DLD1 (cell line): ENCODE measurements around the gene SLC12A7.

Experiments used
- in situ Hi-C: cut with HindIII; loops from 2 replicates; pipeline ENCODE4 v1.10.0; 2017; ENCODE audit warnings: low sequenced_read_pairs

The SLC12A7 gene

DNA sequence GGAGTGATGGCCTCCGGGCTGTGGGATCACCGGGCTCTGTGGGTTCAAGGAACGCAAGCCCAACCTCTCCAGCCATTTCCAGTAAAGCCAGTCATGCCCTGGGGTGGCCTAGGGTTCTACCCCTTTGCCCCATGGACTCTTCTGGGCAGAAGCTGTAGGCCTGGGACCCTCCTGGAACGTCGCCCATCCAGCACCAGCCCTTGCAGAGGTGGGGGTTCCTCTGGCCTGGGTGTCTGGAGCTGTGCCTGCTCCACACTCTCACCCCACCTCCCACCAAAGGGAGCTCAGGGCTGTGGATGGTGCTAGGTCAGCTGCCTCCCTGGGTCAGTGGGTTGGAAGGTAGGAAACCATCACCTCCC, 1.4 kb upstream of the SLC12A7 start:
- in situ Hi-C loops, result no loop called here

GRCh38 chr5:1112596-1113331, 901 bp upstream of the SLC12A7 start:
- in situ Hi-C loops, result no loop called here

DNA sequence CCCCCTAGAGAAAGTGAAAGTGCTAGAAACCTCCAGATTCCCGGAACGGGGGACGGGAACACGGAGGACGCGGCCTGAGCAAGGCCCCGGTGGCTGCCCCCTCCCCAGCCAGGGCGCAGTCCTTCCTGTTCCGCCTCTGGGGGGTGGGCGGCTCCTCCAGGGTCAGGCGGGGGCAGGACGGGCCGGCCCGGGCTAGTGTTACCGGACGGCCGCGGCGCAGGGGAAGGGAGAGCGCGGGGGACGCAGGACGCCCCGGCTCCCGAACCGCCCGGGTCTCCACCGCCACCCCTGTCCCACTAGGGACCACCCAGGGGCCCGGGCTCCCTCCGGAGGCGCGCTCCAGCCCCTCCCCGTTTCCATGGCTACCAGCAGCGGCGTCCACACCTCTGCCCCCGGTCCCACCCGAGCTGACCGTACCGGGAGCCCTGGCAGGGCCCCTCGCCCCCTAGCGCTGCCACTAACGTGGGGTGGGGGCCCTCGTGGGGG, 579 bp downstream of the SLC12A7 start:
- in situ Hi-C loops, result no loop called here

DNA sequence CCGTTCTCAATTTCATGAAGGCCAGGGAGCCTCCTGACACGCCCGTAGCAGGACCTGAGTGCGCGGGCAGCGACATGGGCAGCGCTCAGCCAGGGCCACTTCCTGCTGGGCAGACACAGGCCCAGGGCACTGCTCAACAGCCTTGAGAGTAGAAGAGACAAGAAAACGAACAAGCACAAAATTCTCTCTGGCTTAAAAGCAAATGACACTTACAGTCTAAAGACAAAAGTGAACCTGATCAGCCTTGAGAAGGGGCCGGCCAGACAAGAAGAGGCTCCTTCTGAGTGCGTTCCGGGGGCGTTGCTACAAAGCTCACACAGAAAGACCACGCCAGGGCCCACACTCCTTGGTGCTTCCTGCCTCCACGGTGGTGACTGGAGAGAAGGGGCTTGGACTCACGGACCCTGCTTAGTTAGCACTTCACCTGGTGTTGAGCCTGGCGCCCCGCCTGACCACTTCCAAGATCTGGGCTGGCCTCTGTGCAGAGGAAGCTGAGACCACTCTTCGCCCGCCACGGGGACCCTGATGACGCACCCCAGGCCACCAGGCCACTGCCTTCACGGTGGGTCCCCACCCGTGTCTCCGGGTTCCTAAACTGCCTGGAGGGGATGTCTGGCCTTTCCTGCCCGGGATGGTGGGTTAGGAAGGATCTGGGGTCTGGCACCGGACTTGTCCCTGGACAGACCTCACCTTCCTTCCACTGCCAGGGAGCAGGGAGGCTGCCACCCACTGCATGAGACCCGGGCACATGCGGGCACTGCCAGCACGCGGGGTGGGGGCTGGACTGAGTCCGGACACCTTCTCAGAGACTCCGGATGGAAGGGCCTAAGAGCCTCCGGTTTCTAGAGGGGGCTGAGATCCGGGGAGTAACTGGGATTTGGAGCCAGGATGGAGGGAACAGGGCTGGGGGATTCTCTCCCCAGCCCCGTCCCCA, 1.3 kb downstream of the SLC12A7 start:
- in situ Hi-C loops, result no loop called here

- in situ Hi-C loops, result no loop called here
Observed at GRCh38 chr5:1109542-1110306, 2.1 kb downstream of the SLC12A7 start.

DNA sequence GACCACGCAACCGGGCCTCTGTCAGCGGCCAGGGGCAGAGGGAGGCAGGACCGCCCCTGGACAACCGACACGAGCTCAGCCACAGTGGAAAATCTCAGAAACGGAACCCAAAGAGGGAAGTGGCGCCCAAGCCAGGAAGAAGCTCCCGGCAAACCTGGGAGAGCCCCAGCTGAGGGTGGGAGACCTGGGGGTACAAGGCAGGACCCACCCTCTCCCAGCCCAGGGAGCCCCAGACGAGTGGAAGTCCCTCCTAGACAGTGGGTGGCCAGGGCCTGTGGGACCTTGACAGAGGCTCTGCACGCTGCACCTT, 3.0 kb downstream of the SLC12A7 start:
- in situ Hi-C loops, result no loop called here

DNA sequence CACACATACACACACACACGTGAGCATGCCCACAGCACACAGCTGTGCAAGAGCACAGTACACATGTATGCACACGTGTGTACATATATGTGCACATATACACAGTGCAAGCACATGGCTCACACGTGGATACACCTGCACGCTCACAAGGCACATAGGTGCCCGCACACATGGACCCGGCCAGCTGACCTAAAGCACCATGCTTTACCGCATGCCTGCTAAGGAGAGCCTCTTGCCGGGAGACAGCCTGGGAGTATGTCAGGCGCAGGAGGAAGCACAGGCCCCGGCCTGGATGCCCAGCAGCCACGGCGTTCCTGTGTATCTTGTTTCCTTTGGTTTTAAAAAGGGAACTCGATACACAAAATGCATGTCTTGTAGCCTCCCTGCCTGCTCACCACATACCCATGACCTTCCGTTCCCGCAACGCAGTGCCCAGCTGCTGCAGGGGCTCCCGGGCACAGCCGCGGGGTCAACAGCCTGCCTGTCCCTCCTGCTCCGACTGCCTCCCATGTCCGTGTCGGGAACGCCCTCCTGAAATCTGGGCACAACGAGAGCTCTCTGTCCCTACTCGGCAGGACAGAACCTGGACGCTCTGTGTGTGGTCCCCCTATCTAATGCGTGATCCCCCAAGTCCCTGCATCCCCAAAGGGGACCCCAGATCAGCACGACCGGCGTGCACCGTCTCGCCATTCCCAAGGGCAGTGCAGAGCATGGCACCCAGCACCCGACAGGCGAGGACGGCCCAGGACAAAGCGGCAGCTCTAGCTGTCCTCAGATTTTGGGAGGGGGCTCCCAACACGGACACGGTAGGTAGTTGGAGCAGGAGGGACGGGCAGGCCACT, 3.6 kb downstream of the SLC12A7 start:
- in situ Hi-C loops, result no loop called here

DNA sequence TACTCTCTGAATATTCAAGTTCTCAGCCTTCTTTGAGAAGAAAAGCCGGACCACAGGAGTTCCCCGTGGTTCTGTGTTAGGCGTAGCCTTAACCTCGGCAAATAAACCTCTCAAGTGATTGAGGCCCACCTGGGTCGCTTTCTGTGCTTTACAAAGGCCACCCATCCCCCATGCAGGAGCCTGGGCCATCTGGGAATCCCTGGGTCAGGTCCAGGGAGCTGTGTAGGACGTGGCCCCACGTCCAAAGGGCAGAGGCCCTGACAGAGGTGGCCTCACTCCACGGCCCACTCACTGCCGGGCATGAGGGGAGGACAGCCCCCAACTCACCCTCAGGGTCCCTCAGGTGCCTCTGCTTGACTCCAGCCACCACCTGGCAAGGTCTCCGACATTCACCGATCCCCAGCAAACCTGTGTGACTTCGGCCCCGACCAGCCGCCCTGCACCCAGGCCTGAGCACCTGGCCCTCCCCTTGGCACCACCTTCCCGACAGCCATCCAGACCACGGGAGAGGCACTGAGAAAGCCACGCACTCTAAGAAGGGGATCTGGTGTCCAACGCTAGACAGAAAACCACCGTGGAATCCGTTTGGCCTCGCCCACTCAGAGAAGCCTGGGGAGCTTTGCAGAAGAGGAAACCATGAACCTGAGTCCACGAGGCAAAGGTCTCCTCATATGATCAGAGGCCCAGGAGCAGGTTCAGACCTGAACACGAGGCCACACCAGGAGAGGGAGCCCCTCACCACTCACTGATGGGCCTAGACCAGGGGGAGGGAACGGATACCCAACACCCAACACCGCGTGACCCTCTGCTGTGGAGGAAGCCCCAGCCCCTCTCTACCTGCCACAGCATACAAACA, 4.5 kb downstream of the SLC12A7 start:
- in situ Hi-C loops, result no loop called here

- in situ Hi-C loops, result no loop called here
Observed at GRCh38 chr5:1106385-1107166, 5.3 kb downstream of the SLC12A7 start.

GRCh38 chr5:1105350-1106265, 6.3 kb downstream of the SLC12A7 start:
- in situ Hi-C loops, result no loop called here

GRCh38 chr5:1104327-1105006, 7.4 kb downstream of the SLC12A7 start:
- in situ Hi-C loops, result no loop called here

- in situ Hi-C loops, result no loop called here
Observed at GRCh38 chr5:1103505-1104326, 8.1 kb downstream of the SLC12A7 start.

DNA sequence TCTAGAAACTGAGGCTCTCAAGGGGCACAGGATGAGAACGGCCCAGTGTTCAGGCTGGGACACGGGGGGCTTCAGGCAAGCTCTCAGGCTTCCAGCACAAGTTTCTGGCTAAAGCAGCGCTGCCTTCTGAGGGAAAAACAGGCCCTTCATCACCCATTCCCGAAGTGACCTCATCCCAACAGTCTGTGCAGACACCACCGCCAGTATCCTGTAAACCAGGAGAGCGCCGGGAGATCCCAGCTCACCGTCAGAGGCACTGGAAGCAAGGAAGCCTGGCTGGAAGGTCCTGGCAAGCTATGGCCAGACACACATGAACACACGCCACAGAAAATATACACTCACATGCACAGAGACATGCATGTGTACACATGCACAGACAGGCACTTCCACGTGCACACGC, 8.8 kb downstream of the SLC12A7 start:
- in situ Hi-C loops, result no loop called here

DNA sequence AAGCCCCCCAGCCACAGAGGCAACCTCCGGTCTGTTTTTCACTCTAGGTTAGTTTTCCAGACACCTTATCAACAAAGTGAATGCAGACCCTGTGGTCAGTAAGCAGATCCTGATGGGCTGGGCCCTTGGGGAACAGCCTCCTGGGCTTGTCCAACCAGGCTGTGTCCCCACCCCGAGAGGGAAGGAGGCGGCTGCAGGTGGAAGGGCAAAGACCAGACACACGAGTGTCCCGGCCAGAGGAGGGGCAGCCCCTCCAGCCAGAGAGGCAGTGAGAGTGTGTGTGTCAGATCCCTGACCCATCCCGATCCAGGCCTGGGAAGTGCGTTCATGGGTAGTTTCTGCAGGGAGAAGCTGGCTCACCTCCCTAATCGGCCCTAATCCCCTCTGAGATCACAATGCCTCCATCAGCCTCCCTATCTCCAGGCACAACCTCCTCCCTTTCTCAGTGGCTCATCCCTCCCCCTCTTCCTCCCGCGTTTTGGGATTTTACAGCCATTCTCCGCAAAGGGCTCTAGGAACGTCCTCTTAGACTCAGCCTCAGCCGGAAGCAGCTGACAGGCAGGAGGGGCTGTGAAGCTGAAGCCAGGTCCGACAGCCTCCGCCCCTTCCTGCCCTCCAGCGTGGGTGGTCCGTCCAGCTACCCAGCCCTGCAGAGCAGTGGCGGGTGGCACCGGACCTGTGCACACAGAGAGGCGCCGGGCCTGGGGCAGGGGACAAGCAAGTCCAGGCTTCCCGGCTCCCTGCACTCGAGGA, 9.7 kb downstream of the SLC12A7 start:
- in situ Hi-C loops, result no loop called here

- in situ Hi-C loops, result no loop called here
Observed at GRCh38 chr5:1100664-1101574, 10.9 kb downstream of the SLC12A7 start.
